SK-N-SH (cell line): ENCODE data around the gene DTNBP1. TPM values are rescaled to one million over a fixed set of nuclear protein-coding genes. Genes with fewer than 3 reads are reported as not detected.

Experiments used
- CTCF ChIA-PET: fragments of 300-600, 350-600 bp; formaldehyde crosslinking; extraction: SDS; loops from one replicate; lab custom pipeline; 2021; lab: Yijun Ruan, JAX
- POLR2A ChIA-PET: fragments of 350-600 bp; sonication (Branson Sonifier 250); formaldehyde crosslinking; extraction: SDS; loops from one replicate; lab custom pipeline; 2020; ENCODE audit warnings: antibody characterized with exemption, inconsistent platforms; lab: Yijun Ruan, JAX
- DNase-seq: peaks from one replicate; pipeline ENCODE4 v3.0.0; 2012
- H2AFZ ChIP-seq: fragments of 200-600 bp; sonication (generic); 2 replicates; pipeline ENCODE4 v1.8.1; 2016; ENCODE audit warnings: antibody characterized with exemption, mild to moderate bottlenecking, low read depth
- H3F3A ChIP-seq: fragments of 200-600 bp; sonication (generic); replicated peaks from 2 replicates; pipeline ENCODE3; 2016; ENCODE audit warnings: antibody characterized with exemption, mild to moderate bottlenecking; ENCODE audit not compliant: insufficient read depth
- H3K27ac ChIP-seq, 2 experiments: fragments of 200-500 bp in 1 of 2; fragments of 200-600 bp in 1 of 2; sonication (Bioruptor generic) in 1 of 2; sonication (generic), shearing (Covaris generic) in 1 of 2; 2 replicates each; pipeline versions ENCODE4 v1.5.1 to v1.6.1; 2014 to 2016; ENCODE audit warnings: low read depth in 2 of 2, inconsistent platforms in 1 of 2, low read length in 1 of 2, mild to moderate bottlenecking in 1 of 2, mixed read lengths in 1 of 2
- H3K27me3 ChIP-seq: fragments of 200-600 bp; sonication (generic), shearing (Covaris generic); 2 replicates; pipeline ENCODE4 v1.6.1; 2016; ENCODE audit warnings: mixed run types; ENCODE audit not compliant: insufficient read depth
- H3K36me3 ChIP-seq, 2 experiments: fragments of 200-500 bp in 1 of 2; fragments of 200-600 bp in 1 of 2; sonication (Bioruptor generic) in 1 of 2; sonication (generic) in 1 of 2; replicated peaks in 1 of 2; 2 replicates each; pipeline versions ENCODE3 to v1.5.1; 2014 to 2016; ENCODE audit warnings: low read length in 1 of 2, mild to moderate bottlenecking in 1 of 2; ENCODE audit not compliant: insufficient read depth in 2 of 2, control insufficient read depth in 1 of 2
- H3K4me1 ChIP-seq, 2 experiments: fragments of 200-500 bp in 1 of 2; fragments of 200-600 bp in 1 of 2; sonication (Bioruptor generic) in 1 of 2; sonication (generic), shearing (Covaris generic) in 1 of 2; 2 replicates each; pipeline versions ENCODE4 v1.5.1 to v1.6.1; 2014 to 2016; ENCODE audit warnings: low read depth in 1 of 2, low read length in 1 of 2, mixed run types in 1 of 2; ENCODE audit not compliant: insufficient read depth in 2 of 2, control insufficient read depth in 1 of 2
- H3K4me2 ChIP-seq: fragments of 200-600 bp; sonication (generic), shearing (Covaris generic); 2 replicates; pipeline ENCODE4 v1.6.1; 2017; ENCODE audit warnings: mixed run types
- H3K4me3 ChIP-seq, 2 experiments: fragments of 200-500 bp in 1 of 2; fragments of 200-600 bp in 1 of 2; sonication (Bioruptor generic) in 1 of 2; sonication (generic), shearing (Covaris generic) in 1 of 2; 2 replicates each; pipeline versions ENCODE4 v1.5.1 to v1.8.1; 2014 to 2016; ENCODE audit warnings: low read depth in 2 of 2, inconsistent platforms in 1 of 2, low read length in 1 of 2, mild to moderate bottlenecking in 1 of 2, mixed read lengths in 1 of 2, moderate library complexity in 1 of 2
- H3K79me2 ChIP-seq: fragments of 200-600 bp; sonication (generic); 2 replicates; pipeline ENCODE4 v1.8.1; 2017; ENCODE audit warnings: mild to moderate bottlenecking; ENCODE audit not compliant: insufficient read depth
- H3K9ac ChIP-seq: fragments of 200-600 bp; sonication (generic); 2 replicates; pipeline ENCODE4 v1.6.1; 2017; ENCODE audit warnings: mixed run types
- H3K9me2 ChIP-seq: fragments of 200-600 bp; sonication (generic); 2 replicates; pipeline ENCODE4 v1.6.1; 2017; ENCODE audit warnings: mixed run types
- H3K9me3 ChIP-seq: fragments of 200-600 bp; sonication (generic); 2 replicates; pipeline ENCODE4 v1.6.1; 2017; ENCODE audit warnings: mixed run types, mild to moderate bottlenecking, moderate library complexity
- H4K20me1 ChIP-seq: fragments of 200-600 bp; sonication (generic); 2 replicates; pipeline ENCODE4 v1.6.1; 2017; ENCODE audit warnings: mild to moderate bottlenecking, mixed run types; ENCODE audit not compliant: insufficient read depth
- CHD2 ChIP-seq: fragments of 150-350 bp; IDR thresholded peaks from 2 replicates; pipeline ENCODE4 v1.6.1; 2018; ENCODE audit warnings: low read length; ENCODE audit not compliant: partially characterized antibody
- EP300 ChIP-seq, 2 experiments: IDR thresholded peaks; 2 replicates each; pipeline versions ENCODE4 v1.4.0 to v1.6.1; 2012; ENCODE audit warnings: borderline replicate concordance in 1 of 2, low read depth in 1 of 2, low read length in 1 of 2
- FOSL2 ChIP-seq: IDR thresholded peaks from 2 replicates; pipeline ENCODE4 v1.4.0; 2012; ENCODE audit warnings: low read depth, mild to moderate bottlenecking, moderate library complexity, borderline replicate concordance
- FOXJ3 ChIP-seq: sonication (generic); formaldehyde crosslinking; IDR thresholded peaks from 2 replicates; pipeline ENCODE4 v1.5.1; 2020; ENCODE audit warnings: mild to moderate bottlenecking, missing genetic modification reagents
- GATA2 ChIP-seq: sonication (generic); formaldehyde crosslinking; IDR thresholded peaks from 2 replicates; pipeline ENCODE4 v1.5.0; 2020; ENCODE audit warnings: mild to moderate bottlenecking, missing genetic modification reagents
- IRF3 ChIP-seq: fragments of 150-350 bp; IDR thresholded peaks from 2 replicates; pipeline ENCODE4 v1.6.1; 2016; ENCODE audit warnings: mild to moderate bottlenecking, low read depth, low read length
- JUND ChIP-seq: IDR thresholded peaks from 2 replicates; pipeline ENCODE4 v1.4.0; 2012
- MAX ChIP-seq: IDR thresholded peaks from 2 replicates; pipeline ENCODE4 v1.4.0; 2012; ENCODE audit warnings: low read depth
- MEF2A ChIP-seq: IDR thresholded peaks from 2 replicates; pipeline ENCODE4 v1.4.0; 2012; ENCODE audit warnings: low read depth, borderline replicate concordance
- MXI1 ChIP-seq: IDR thresholded peaks from 2 replicates; pipeline ENCODE4 v1.6.1; 2012; ENCODE audit warnings: mild to moderate bottlenecking, low read depth, low read length, improper control_type of control experiment
- POLR2AphosphoS5 ChIP-seq: IDR thresholded peaks from 2 replicates; pipeline ENCODE4 v1.6.1; 2012; ENCODE audit warnings: low read depth, low read length
- RAD21 ChIP-seq: IDR thresholded peaks from 2 replicates; pipeline ENCODE4 v1.6.1; 2012; ENCODE audit warnings: mild to moderate bottlenecking, low read length
- RCOR1 ChIP-seq: fragments of 150-350 bp; IDR thresholded peaks from 2 replicates; pipeline ENCODE4 v1.6.1; 2017; ENCODE audit warnings: antibody characterized with exemption, low read length
- RFX5 ChIP-seq: IDR thresholded peaks from 2 replicates; pipeline ENCODE4 v1.6.1; 2012; ENCODE audit warnings: mild to moderate bottlenecking, improper control_type of control experiment, low read length
- RXRA ChIP-seq: IDR thresholded peaks from 2 replicates; pipeline ENCODE4 v1.4.0; 2012; ENCODE audit warnings: low read depth, mild to moderate bottlenecking, borderline replicate concordance
- SIN3A ChIP-seq: IDR thresholded peaks from 2 replicates; pipeline ENCODE4 v1.6.1; 2012; ENCODE audit warnings: low read depth, mild to moderate bottlenecking, low read length, moderate library complexity, borderline replicate concordance
- SMC3 ChIP-seq: IDR thresholded peaks from 2 replicates; pipeline ENCODE4 v1.6.1; 2012; ENCODE audit warnings: low read depth, low read length, improper control_type of control experiment
- TCF12 ChIP-seq: IDR thresholded peaks from 2 replicates; pipeline ENCODE4 v1.4.0; 2012
- WGBS: methylation state at CpG from one replicate; pipeline ENCODE4 v1.1.6; 2017; ENCODE audit warnings: low lambda C conversion rate; 5-methylcytosine and 5-hydroxymethylcytosine counted together
- polyA plus RNA-seq, 3 experiments: library from polyadenylated mRNA; depleted of rRNA; stranded (reverse); fragments of >200 nt; gene quantifications; 2 replicates each; pipeline ENCODE4 v1.2.3, GENCODE V29; 2012
- TF ChIP-seq, protein P1 (sequence below): fragments of 200-600 bp; sonication (generic); IDR thresholded peaks from 2 replicates; pipeline ENCODE4 v1.6.1; 2017; ENCODE audit warnings: antibody characterized with exemption, mild to moderate bottlenecking, moderate library complexity
- TF ChIP-seq, protein P2 (sequence below): IDR thresholded peaks from 2 replicates; pipeline ENCODE4 v1.6.1; 2012; ENCODE audit warnings: mild to moderate bottlenecking, low read depth, low read length, moderate library complexity

Gene DTNBP1
- polyA plus RNA-seq, 1 of the 3 experiments (the other 2 are of a cell fraction) = 19.7 TPM

DNA sequence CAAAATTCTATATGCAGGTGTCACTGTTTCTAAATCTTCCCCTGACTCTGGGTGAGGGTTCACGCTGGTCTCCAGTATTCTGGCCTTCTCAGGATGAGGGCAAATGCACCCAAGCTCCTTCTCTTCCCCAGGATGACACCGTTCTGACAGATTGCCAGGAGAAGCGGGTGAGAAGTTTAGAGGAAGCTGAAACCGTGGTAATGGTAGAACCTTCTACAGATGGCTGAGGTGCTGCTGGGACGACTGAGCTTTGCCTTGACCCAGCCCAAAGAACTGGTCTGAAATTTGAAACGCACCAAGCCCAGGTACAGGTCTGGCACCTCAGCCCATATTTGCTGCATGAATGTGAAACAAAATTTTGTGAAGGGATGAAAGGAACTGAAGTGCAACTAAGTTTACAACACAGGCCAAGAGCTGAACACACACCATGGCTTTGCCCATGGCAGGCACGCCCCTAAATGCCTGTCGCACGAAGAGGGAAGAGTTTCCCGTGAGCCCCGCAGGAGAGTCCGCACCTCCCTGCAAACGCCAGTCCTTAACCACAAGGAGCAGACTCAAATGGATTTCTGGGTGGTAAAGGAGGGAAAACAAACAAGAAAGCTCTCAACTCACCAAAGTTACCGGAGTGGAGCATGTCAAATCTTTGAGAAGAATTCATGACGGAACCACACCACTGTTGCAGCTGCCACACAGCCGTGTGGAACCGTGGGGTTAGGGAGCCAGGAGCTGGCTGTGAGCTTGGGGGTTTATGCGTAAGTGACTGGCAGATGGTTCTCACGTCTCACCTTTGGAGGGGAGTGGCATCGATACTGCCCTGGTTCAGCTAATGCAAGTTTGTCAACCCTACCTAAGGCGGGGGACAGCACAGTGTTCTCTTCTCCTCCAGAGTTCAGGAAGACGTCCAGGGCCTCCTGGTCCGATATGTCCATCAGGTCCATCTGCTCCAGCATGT is 138.9 kb downstream of the DTNBP1 start:
- H3K9me3 ChIP-seq = no peaks in the 10 kb centered on the region
- H2AFZ ChIP-seq = no peak overlapping the region
- H3K9ac ChIP-seq = no peak overlapping the region
- H3K9me2 ChIP-seq = no peaks in the 10 kb centered on the region
- no peak overlapping the region for H3K4me3 ChIP-seq
- H3K79me2 ChIP-seq = no peaks in the 10 kb centered on the region
- no peaks in the 10 kb centered on the region for H4K20me1 ChIP-seq
- H3K4me1 ChIP-seq = no peaks in the 10 kb centered on the region; a peak in 1 of 4 replicates
- H3K4me2 ChIP-seq = no peak overlapping the region
- H3K36me3 ChIP-seq = peaks cover 14 to 47% of the 10 kb centered on the region in 2 experiments
- ChIA-PET CTCF (interaction anchor here (0.9 to 2.8 kb wide), 2 partner anchors 21 to 33 kb away, joined by 3 to 6 read pairs; no protein-coding TSS in a partner anchor), POLR2A (no interaction called here)
- no peaks in the 10 kb centered on the region for H3K27me3 ChIP-seq
- no peak overlapping the region for H3K27ac ChIP-seq
- peaks cover 2% of the 10 kb centered on the region for H3F3A ChIP-seq
- no peak for TF ChIP-seq RFX5
- TF ChIP-seq EP300 (IDR thresholded peaks at IDR 0.05; ENCODE audit: borderline replicate concordance in 1 of 2, low read depth in 1 of 2, low read length in 1 of 2) = no peak
- no peak for TF ChIP-seq MAX
- TF ChIP-seq RCOR1 = no peak
- TF ChIP-seq SMC3 = no peak
- TF ChIP-seq POLR2AphosphoS5 = no peak
- no peak for TF ChIP-seq RAD21
- TF ChIP-seq, protein P1, sequence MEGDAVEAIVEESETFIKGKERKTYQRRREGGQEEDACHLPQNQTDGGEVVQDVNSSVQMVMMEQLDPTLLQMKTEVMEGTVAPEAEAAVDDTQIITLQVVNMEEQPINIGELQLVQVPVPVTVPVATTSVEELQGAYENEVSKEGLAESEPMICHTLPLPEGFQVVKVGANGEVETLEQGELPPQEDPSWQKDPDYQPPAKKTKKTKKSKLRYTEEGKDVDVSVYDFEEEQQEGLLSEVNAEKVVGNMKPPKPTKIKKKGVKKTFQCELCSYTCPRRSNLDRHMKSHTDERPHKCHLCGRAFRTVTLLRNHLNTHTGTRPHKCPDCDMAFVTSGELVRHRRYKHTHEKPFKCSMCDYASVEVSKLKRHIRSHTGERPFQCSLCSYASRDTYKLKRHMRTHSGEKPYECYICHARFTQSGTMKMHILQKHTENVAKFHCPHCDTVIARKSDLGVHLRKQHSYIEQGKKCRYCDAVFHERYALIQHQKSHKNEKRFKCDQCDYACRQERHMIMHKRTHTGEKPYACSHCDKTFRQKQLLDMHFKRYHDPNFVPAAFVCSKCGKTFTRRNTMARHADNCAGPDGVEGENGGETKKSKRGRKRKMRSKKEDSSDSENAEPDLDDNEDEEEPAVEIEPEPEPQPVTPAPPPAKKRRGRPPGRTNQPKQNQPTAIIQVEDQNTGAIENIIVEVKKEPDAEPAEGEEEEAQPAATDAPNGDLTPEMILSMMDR = no peak
- TF ChIP-seq FOXJ3 = no peak
- no peak for TF ChIP-seq MEF2A
- TF ChIP-seq RXRA = no peak
- WGBS = 99% methylated on average over 18 of the region's 23 CpGs
- DNase-seq = no peak

DNA sequence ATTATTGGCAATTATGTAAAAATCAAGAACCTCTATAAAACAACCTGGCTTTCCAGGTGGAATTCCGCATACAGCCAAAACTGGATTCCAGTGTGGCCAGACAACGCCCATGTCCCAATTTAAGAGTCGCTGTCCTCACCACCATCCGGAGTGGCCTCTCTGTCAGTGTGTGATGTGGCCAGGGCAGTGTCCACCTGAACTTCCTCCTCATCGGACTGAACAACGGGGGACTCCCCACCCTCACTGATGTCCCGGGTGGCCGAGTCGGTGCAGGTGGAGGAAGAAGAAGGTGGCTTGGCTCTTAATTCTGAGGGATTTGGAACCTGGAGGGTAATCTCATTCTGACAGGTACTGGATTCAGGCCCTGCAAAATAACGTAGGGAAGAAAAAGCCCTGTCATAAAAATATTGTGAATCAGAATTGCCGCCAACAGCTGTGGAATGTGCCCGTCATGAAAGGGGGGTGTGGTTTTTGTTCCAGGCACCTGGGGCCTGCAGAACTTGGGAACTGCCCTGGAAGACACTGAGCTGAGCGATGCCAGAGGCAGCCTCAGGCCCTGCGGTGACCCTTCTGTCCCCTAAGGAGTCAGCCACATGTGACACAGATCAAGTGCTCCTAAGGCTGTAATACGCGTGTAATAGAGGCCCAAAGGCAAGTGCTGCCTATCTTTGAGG is 139.8 kb downstream of the DTNBP1 start:
- H3K4me3 ChIP-seq = no peak overlapping the region
- peaks cover 14 to 47% of the 10 kb centered on the region in 2 experiments for H3K36me3 ChIP-seq
- ChIA-PET CTCF (interaction anchor here (1.8 to 2.8 kb wide), 2 partner anchors 18 to 22 kb away, joined by 4 to 6 read pairs; no protein-coding TSS in a partner anchor), POLR2A (no interaction called here)
- H3K4me2 ChIP-seq = no peak overlapping the region
- no peak overlapping the region for H3K27ac ChIP-seq
- DNase-seq = no peak
- H3K9ac ChIP-seq = no peak overlapping the region
- H3K79me2 ChIP-seq = no peaks in the 10 kb centered on the region
- no peaks in the 10 kb centered on the region for H3K9me3 ChIP-seq
- H4K20me1 ChIP-seq = no peaks in the 10 kb centered on the region
- WGBS = 96% methylated on average over 8 of the region's 16 CpGs
- H3K9me2 ChIP-seq = no peaks in the 10 kb centered on the region
- peaks cover 2% of the 10 kb centered on the region for H3F3A ChIP-seq
- H3K27me3 ChIP-seq = no peaks in the 10 kb centered on the region
- H2AFZ ChIP-seq = no peak overlapping the region
- no peaks in the 10 kb centered on the region; a peak in 1 of 4 replicates for H3K4me1 ChIP-seq
- TF ChIP-seq MXI1 (no peak), GATA2 (CRISPR knock-in tag) (no peak), CHD2 (no peak), FOSL2 (no peak), TCF12 (no peak), JUND (no peak), RAD21 (no peak), SIN3A (no peak), IRF3 (no peak)
- TF ChIP-seq, protein P2, sequence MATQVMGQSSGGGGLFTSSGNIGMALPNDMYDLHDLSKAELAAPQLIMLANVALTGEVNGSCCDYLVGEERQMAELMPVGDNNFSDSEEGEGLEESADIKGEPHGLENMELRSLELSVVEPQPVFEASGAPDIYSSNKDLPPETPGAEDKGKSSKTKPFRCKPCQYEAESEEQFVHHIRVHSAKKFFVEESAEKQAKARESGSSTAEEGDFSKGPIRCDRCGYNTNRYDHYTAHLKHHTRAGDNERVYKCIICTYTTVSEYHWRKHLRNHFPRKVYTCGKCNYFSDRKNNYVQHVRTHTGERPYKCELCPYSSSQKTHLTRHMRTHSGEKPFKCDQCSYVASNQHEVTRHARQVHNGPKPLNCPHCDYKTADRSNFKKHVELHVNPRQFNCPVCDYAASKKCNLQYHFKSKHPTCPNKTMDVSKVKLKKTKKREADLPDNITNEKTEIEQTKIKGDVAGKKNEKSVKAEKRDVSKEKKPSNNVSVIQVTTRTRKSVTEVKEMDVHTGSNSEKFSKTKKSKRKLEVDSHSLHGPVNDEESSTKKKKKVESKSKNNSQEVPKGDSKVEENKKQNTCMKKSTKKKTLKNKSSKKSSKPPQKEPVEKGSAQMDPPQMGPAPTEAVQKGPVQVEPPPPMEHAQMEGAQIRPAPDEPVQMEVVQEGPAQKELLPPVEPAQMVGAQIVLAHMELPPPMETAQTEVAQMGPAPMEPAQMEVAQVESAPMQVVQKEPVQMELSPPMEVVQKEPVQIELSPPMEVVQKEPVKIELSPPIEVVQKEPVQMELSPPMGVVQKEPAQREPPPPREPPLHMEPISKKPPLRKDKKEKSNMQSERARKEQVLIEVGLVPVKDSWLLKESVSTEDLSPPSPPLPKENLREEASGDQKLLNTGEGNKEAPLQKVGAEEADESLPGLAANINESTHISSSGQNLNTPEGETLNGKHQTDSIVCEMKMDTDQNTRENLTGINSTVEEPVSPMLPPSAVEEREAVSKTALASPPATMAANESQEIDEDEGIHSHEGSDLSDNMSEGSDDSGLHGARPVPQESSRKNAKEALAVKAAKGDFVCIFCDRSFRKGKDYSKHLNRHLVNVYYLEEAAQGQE = no peak
